Measurements from ENCODE around the gene MSH3.
"Not testable (repeated sequence)": the region's sequence is repeated elsewhere in the genome, so short reads cannot be mapped to it uniquely, and the experiment has no call there.

MSH3 gene

GRCh38 chr5:80825786-80826460 lies 171.5 kb downstream of the MSH3 start:
- peak; percentile 15 for DNase-seq (ENCODE audit: low read depth)
- TF ChIP-seq, protein P1, sequence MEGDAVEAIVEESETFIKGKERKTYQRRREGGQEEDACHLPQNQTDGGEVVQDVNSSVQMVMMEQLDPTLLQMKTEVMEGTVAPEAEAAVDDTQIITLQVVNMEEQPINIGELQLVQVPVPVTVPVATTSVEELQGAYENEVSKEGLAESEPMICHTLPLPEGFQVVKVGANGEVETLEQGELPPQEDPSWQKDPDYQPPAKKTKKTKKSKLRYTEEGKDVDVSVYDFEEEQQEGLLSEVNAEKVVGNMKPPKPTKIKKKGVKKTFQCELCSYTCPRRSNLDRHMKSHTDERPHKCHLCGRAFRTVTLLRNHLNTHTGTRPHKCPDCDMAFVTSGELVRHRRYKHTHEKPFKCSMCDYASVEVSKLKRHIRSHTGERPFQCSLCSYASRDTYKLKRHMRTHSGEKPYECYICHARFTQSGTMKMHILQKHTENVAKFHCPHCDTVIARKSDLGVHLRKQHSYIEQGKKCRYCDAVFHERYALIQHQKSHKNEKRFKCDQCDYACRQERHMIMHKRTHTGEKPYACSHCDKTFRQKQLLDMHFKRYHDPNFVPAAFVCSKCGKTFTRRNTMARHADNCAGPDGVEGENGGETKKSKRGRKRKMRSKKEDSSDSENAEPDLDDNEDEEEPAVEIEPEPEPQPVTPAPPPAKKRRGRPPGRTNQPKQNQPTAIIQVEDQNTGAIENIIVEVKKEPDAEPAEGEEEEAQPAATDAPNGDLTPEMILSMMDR (conservative IDR thresholded peaks at IDR 0.05; ENCODE audit: low read depth, low read length): no peak

GRCh38 chr5:80834710-80835109 lies 180.3 kb downstream of the MSH3 start:
- TF ChIP-seq, protein P1 (conservative IDR thresholded peaks at IDR 0.05; ENCODE audit: low read depth, low read length): no peak
- H3K4me3 ChIP-seq (ENCODE audit: low read depth, low read length): no peak overlapping the region
- DNase-seq (ENCODE audit: low read depth): no peak

More at GRCh38 chr5:80825786-80826460, 171.5 kb downstream of the MSH3 start:
- no peak overlapping the region for H3K4me3 ChIP-seq (ENCODE audit: low read depth, low read length)

- H3K4me3 ChIP-seq (ENCODE audit: low read depth, low read length): no peak overlapping the region
- TF ChIP-seq, protein P1 (conservative IDR thresholded peaks at IDR 0.05; ENCODE audit: low read depth, low read length): no peak
- DNase-seq (ENCODE audit: low read depth): no peak
These were observed 180.7 kb downstream of the MSH3 start for GRCh38 chr5:80835128-80835527.

GRCh38 chr5:80837679-80838078 lies 183.2 kb downstream of the MSH3 start:
- DNase-seq (ENCODE audit: low read depth): no peak
- TF ChIP-seq, protein P1 (conservative IDR thresholded peaks at IDR 0.05; ENCODE audit: low read depth, low read length): no peak
- H3K4me3 ChIP-seq (ENCODE audit: low read depth, low read length): no peak overlapping the region

GRCh38 chr5:80841026-80841797 lies 186.8 kb downstream of the MSH3 start:
- DNase-seq (ENCODE audit: low read depth); H3K4me3 ChIP-seq (ENCODE audit: low read depth, low read length): not testable (repeated sequence)

GRCh38 chr5:80846422-80846821 lies 192.0 kb downstream of the MSH3 start:
- DNase-seq (ENCODE audit: low read depth); H3K4me3 ChIP-seq (ENCODE audit: low read depth, low read length): not testable (repeated sequence)

DNA sequence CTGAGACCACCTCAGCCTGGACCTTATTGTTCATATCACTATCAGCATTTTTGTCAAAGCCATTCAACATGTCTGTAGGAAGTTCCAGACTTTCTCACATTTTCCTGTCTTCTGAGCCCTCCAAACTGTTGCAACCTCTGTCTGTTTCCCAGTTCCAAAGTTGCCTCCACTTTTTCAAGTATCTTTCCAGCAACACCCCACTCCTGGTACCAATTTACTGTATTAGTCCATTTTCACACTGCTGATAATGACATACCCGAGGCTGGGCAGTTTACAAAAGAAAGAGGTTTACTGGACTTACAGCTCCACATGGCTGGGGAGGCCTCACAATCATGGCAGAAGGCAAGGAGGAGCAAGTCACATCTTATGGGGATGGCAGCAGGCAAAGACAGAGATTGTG lies 195.7 kb downstream of the MSH3 start:
- not testable (repeated sequence) for DNase-seq (ENCODE audit: low read depth); H3K4me3 ChIP-seq (ENCODE audit: low read depth, low read length)

GRCh38 chr5:80852331-80853245 lies 198.1 kb downstream of the MSH3 start:
- no peak overlapping the region for H3K4me3 ChIP-seq (ENCODE audit: low read depth, low read length)
- TF ChIP-seq, protein P1 (conservative IDR thresholded peaks at IDR 0.05; ENCODE audit: low read depth, low read length): no peak
- DNase-seq (ENCODE audit: low read depth): peak; percentile 47

All from choroid plexus epithelial cell (primary cell).